ENCODE measurements around the gene MNAT1. TPM values are rescaled to one million over a fixed set of nuclear protein-coding genes. Genes with fewer than 3 reads are reported as not detected.

MNAT1 gene
- total and polyA plus RNA-seq, 9 of the 15 experiments (the other 6 are each of a cell fraction or from before 2014, with no cell fraction given), result 37.8 to 83.3 (median 60.4) TPM

- TF ChIP-seq SAFB2 (IDR thresholded peaks at IDR 0.05; ENCODE audit: borderline replicate concordance, low read depth, low read length, severe bottlenecking) (no peak), ZNF644 (tag; IDR thresholded peaks at IDR 0.05; ENCODE audit: low read depth) (no peak), ZSCAN32 (CRISPR knock-in tag; IDR thresholded peaks at IDR 0.05) (no peak), STAT6 (CRISPR knock-in tag; IDR thresholded peaks at IDR 0.05) (no peak), STAT5B (CRISPR knock-in tag; IDR thresholded peaks at IDR 0.05) (no peak), ELF2 (CRISPR knock-in tag; IDR thresholded peaks at IDR 0.05) (no peak), MLX (CRISPR knock-in tag; conservative IDR thresholded peaks at IDR 0.05) (no peak), PTRF (tag; IDR thresholded peaks at IDR 0.05) (no peak), ZNF311 (CRISPR knock-in tag; IDR thresholded peaks at IDR 0.05) (no peak), ZNF512 (tag; IDR thresholded peaks at IDR 0.05) (no peak), RBM17 (IDR thresholded peaks at IDR 0.05; ENCODE audit: borderline replicate concordance, low read depth, low read length) (no peak), CREB5 (CRISPR knock-in tag; IDR thresholded peaks at IDR 0.05) (no peak), NFE2L1 (tag; IDR thresholded peaks at IDR 0.05; ENCODE audit: borderline replicate concordance, low read depth) (no peak), PPARD (CRISPR knock-in tag; IDR thresholded peaks at IDR 0.05) (no peak), ASH1L (IDR thresholded peaks at IDR 0.05; ENCODE audit: borderline replicate concordance, low read depth, partially characterized antibody) (no peak), SETDB1 (IDR thresholded peaks at IDR 0.05; ENCODE audit: low read length) (no peak)
- TF ChIP-seq, protein P1, sequence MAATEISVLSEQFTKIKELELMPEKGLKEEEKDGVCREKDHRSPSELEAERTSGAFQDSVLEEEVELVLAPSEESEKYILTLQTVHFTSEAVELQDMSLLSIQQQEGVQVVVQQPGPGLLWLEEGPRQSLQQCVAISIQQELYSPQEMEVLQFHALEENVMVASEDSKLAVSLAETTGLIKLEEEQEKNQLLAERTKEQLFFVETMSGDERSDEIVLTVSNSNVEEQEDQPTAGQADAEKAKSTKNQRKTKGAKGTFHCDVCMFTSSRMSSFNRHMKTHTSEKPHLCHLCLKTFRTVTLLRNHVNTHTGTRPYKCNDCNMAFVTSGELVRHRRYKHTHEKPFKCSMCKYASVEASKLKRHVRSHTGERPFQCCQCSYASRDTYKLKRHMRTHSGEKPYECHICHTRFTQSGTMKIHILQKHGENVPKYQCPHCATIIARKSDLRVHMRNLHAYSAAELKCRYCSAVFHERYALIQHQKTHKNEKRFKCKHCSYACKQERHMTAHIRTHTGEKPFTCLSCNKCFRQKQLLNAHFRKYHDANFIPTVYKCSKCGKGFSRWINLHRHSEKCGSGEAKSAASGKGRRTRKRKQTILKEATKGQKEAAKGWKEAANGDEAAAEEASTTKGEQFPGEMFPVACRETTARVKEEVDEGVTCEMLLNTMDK (IDR thresholded peaks at IDR 0.05; ENCODE audit: borderline replicate concordance, insufficient read depth, low read depth, low read length, poor library complexity, severe bottlenecking), result no peak
Measured at GRCh38 chr14:60989599-60989998, 255.0 kb downstream of the MNAT1 start (continued).

All from K562 (cell line).